Endothelial cell of umbilical vein (primary cell): Measurements from ENCODE around the gene MAGOHB. TPM values are rescaled to one million over a fixed set of nuclear protein-coding genes. Genes with fewer than 3 reads are reported as not detected.

Experiments used
- BruUV-seq: library from RNA; stranded (reverse); fragments of 400-500 nt; replicated peaks from 2 replicates; lab custom pipeline; 2021; lab: Mats Ljungman, UMichigan
- CTCF ChIA-PET: fragments of 300-600, 350-600 bp; sonication (Branson Sonifier 250); formaldehyde crosslinking; loops from one replicate; lab custom pipeline; 2021; ENCODE audit warnings: antibody characterized with exemption, inconsistent platforms; lab: Charles Lee
- POLR2A ChIA-PET: fragments of 300-600, 350-600 bp; sonication (Branson Sonifier 250); formaldehyde crosslinking; loops from one replicate; lab custom pipeline; 2021; ENCODE audit warnings: antibody characterized with exemption, inconsistent platforms; lab: Charles Lee
- DNase-seq: peaks from one replicate; pipeline ENCODE4 v3.0.0-alpha.2; 2011; ENCODE audit warnings: low read depth, low spot score
- FAIRE-seq: peaks from 2 replicates; lab custom pipeline; 2011; peaks lifted over from hg19 to GRCh38; lab: Jason Lieb, UNC
- H2AFZ ChIP-seq: 2 replicates; pipeline ENCODE4 v1.6.0; 2012; ENCODE audit warnings: low read depth, low read length, control low read depth, inconsistent platforms
- H3K27ac ChIP-seq: 2 replicates; pipeline ENCODE4 v1.5.1; 2011; ENCODE audit warnings: low read depth, mild to moderate bottlenecking, control low read depth, low read length, moderate library complexity; ENCODE audit not compliant: insufficient read depth
- H3K27me3 ChIP-seq, 2 experiments: 2 replicates each; pipeline versions ENCODE4 v1.6.0 to v1.6.1; 2011; ENCODE audit warnings: low read length in 2 of 2, mixed read lengths in 1 of 2; ENCODE audit not compliant: control insufficient read depth in 2 of 2, insufficient read depth in 2 of 2
- H3K36me3 ChIP-seq, 2 experiments: 2 replicates in 1 of 2; 3 replicates in 1 of 2; pipeline ENCODE4 v1.5.1; 2011; ENCODE audit warnings: low read length in 2 of 2, mild to moderate bottlenecking in 1 of 2, moderate library complexity in 1 of 2; ENCODE audit not compliant: control insufficient read depth in 2 of 2, insufficient read depth in 2 of 2; ENCODE audit errors: extremely low read depth in 1 of 2
- H3K4me1 ChIP-seq: 3 replicates; pipeline ENCODE4 v1.5.1; 2011; ENCODE audit warnings: mild to moderate bottlenecking, low read length; ENCODE audit not compliant: control insufficient read depth, insufficient read depth; ENCODE audit errors: extremely low read depth
- H3K4me2 ChIP-seq: 2 replicates; pipeline ENCODE4 v1.6.1; 2011; ENCODE audit warnings: low read length, control low read depth, mixed read lengths; ENCODE audit not compliant: insufficient read depth
- H3K4me3 ChIP-seq, 3 experiments: fragments of 200-600 bp in 1 of 3; sonication (generic), shearing (Covaris generic) in 1 of 3; replicated peaks in 1 of 3; 2 replicates each; pipeline ENCODE4 v1.5.1; 2011 to 2016; ENCODE audit warnings: control low read depth in 3 of 3, low read length in 3 of 3, mild to moderate bottlenecking in 2 of 3, inconsistent platforms in 1 of 3, low read depth in 1 of 3, moderate library complexity in 1 of 3; ENCODE audit not compliant: insufficient read depth in 1 of 3
- H3K79me2 ChIP-seq: 2 replicates; pipeline ENCODE4 v1.6.0; 2012; ENCODE audit warnings: low read length, inconsistent platforms; ENCODE audit not compliant: control insufficient read depth, insufficient read depth
- H3K9ac ChIP-seq: replicated peaks from 2 replicates; pipeline ENCODE3; 2011; ENCODE audit warnings: low read length, control low read depth; ENCODE audit not compliant: insufficient read depth; ENCODE audit errors: extremely low read depth
- H3K9me1 ChIP-seq: replicated peaks from 3 replicates; pipeline ENCODE4 v1.6.0; 2011; ENCODE audit warnings: mild to moderate bottlenecking, low read length; ENCODE audit not compliant: control insufficient read depth, insufficient read depth; ENCODE audit errors: extremely low read depth
- H3K9me3 ChIP-seq: replicated peaks from 2 replicates; pipeline ENCODE4 v1.5.1; 2012; ENCODE audit warnings: low read length, inconsistent platforms; ENCODE audit not compliant: control insufficient read depth, insufficient read depth
- H4K20me1 ChIP-seq: replicated peaks from 2 replicates; pipeline ENCODE3; 2011; ENCODE audit warnings: mild to moderate bottlenecking, low read length; ENCODE audit not compliant: control insufficient read depth, insufficient read depth; ENCODE audit errors: extremely low read depth
- EZH2 ChIP-seq: IDR thresholded peaks from 2 replicates; pipeline ENCODE4 v1.6.1; 2012; ENCODE audit warnings: borderline replicate concordance, low read depth, mild to moderate bottlenecking, moderate library complexity, low read length, inconsistent platforms; ENCODE audit not compliant: severe bottlenecking
- FOS ChIP-seq: IDR thresholded peaks from 2 replicates; pipeline ENCODE4 v1.6.1; 2011; ENCODE audit warnings: mild to moderate bottlenecking, low read length, moderate library complexity, borderline replicate concordance; ENCODE audit not compliant: insufficient read depth
- GATA2 ChIP-seq: IDR thresholded peaks from 2 replicates; pipeline ENCODE4 v1.7.0; 2011; ENCODE audit warnings: low read depth, mild to moderate bottlenecking, moderate library complexity, mixed read lengths, low read length; ENCODE audit not compliant: insufficient read length, insufficient read depth
- JUN ChIP-seq: IDR thresholded peaks from 2 replicates; pipeline ENCODE4 v1.6.1; 2011; ENCODE audit warnings: borderline replicate concordance, low read depth; ENCODE audit not compliant: insufficient read length, insufficient read depth
- MAX ChIP-seq: IDR thresholded peaks from 2 replicates; pipeline ENCODE4 v1.6.1; 2011; ENCODE audit not compliant: insufficient read depth, insufficient read length
- MYC ChIP-seq: IDR thresholded peaks from one replicate; pipeline ENCODE4 v1.6.1; 2011; ENCODE audit warnings: mild to moderate bottlenecking, low read depth, low read length
- POLR2A ChIP-seq: IDR thresholded peaks from 2 replicates; pipeline ENCODE4 v1.6.1; 2012; ENCODE audit warnings: low read depth, mild to moderate bottlenecking, control low read depth, low read length
- POLR2AphosphoS5 ChIP-seq: IDR thresholded peaks from 2 replicates; pipeline ENCODE4 v1.6.1; 2012; ENCODE audit warnings: low read depth, mild to moderate bottlenecking, control low read depth, low read length, moderate library complexity; ENCODE audit not compliant: insufficient read depth
- dilution Hi-C: fragments of 300-500 bp; cut with MboI; formaldehyde crosslinking; loops from one replicate; pipeline ENCODE4 v1.15.0; 2019; ENCODE audit warnings: low sequenced_read_pairs; ENCODE audit not compliant: extremely low pct_ligation_motif_present
- intact Hi-C: fragments of 100-400 bp; cut with micrococcal nuclease; formaldehyde crosslinking; loops from one replicate; pipeline ENCODE4 v1.10.0; 2022
- polyA plus RNA-seq, 4 experiments: library from polyadenylated mRNA; depleted of rRNA in 3 of 4; stranded (reverse) in 3 of 4; unstranded in 1 of 4; fragments of >200 nt; gene quantifications; 2 replicates each; pipeline versions ENCODE4 v1.2.1 to v1.2.3, GENCODE V29; 2011 to 2012; ENCODE audit warnings: missing spikeins in 1 of 4
- total RNA-seq: library from RNA; stranded (reverse); gene quantifications from 2 replicates; pipeline ENCODE4 v1.2.3, GENCODE V29; 2021
- TF ChIP-seq, protein P1 (sequence below), 2 donors: IDR thresholded peaks; 1 replicate in 1 of 2; 2 replicates in 1 of 2; pipeline ENCODE4 v1.5.1; 2011; ENCODE audit warnings: low read length in 2 of 2, mild to moderate bottlenecking in 2 of 2, moderate library complexity in 2 of 2, control low read depth in 1 of 2, inconsistent platforms in 1 of 2, low read depth in 1 of 2; ENCODE audit not compliant: insufficient read depth in 1 of 2; ENCODE audit errors: extremely low read depth in 1 of 2

MAGOHB gene
- total and polyA plus RNA-seq, 2 donors (not counting 3 experiments of a cell fraction or from before 2014, with no cell fraction given) = 8.9 to 48.3 TPM

GRCh38 chr12:10621278-10621677 is 7.9 kb upstream of the MAGOHB start:
- Histone ChIP-seq H3K4me1 (peaks cover 17% of the 10 kb centered on the region), H3K4me3 (no peak overlapping the region), H3K4me2 (no peak overlapping the region), H4K20me1 (no peaks in the 10 kb centered on the region), H3K27ac (no peak overlapping the region), H3K9me3 (no peaks in the 10 kb centered on the region), H3K27me3 (no peaks in the 10 kb centered on the region), H3K79me2 (no peaks in the 10 kb centered on the region), H2AFZ (no peak overlapping the region), H3K36me3 (peaks cover 6 to 17% of the 10 kb centered on the region in 2 experiments), H3K9me1 (no peaks in the 10 kb centered on the region), H3K9ac (no peak overlapping the region)
- no TSS peak for BruUV-seq
- dilution Hi-C loops (no loop called here), intact Hi-C loops (loop anchor here (1.0 kb wide), 1 partner anchor 32 kb away; no protein-coding TSS in a partner anchor)
- DNase-seq (no peak), FAIRE-seq (no peak)
- ChIA-PET POLR2A (no interaction called here), CTCF (no interaction called here)
- TF ChIP-seq POLR2AphosphoS5 = no peak
- no peak for TF ChIP-seq JUN
- no peak for TF ChIP-seq FOS
- TF ChIP-seq MAX = no peak
- no peak for TF ChIP-seq GATA2
- TF ChIP-seq EZH2 = no peak
- no peak for TF ChIP-seq POLR2A
- no peak for TF ChIP-seq MYC
- TF ChIP-seq, protein P1, sequence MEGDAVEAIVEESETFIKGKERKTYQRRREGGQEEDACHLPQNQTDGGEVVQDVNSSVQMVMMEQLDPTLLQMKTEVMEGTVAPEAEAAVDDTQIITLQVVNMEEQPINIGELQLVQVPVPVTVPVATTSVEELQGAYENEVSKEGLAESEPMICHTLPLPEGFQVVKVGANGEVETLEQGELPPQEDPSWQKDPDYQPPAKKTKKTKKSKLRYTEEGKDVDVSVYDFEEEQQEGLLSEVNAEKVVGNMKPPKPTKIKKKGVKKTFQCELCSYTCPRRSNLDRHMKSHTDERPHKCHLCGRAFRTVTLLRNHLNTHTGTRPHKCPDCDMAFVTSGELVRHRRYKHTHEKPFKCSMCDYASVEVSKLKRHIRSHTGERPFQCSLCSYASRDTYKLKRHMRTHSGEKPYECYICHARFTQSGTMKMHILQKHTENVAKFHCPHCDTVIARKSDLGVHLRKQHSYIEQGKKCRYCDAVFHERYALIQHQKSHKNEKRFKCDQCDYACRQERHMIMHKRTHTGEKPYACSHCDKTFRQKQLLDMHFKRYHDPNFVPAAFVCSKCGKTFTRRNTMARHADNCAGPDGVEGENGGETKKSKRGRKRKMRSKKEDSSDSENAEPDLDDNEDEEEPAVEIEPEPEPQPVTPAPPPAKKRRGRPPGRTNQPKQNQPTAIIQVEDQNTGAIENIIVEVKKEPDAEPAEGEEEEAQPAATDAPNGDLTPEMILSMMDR (IDR thresholded peaks at IDR 0.05; ENCODE audit: extremely low read depth in 1 of 2, insufficient read depth in 1 of 2, low read depth in 1 of 2, low read length in 2 of 2) = no peak
